HG03159 (cell line): Measurements from ENCODE around the gene KAT6B.

Experiments
- ATAC-seq: cut with Tn5 transposase; IDR thresholded peaks from one replicate; pipeline ENCODE4 v1.9.1; 2021; ENCODE audit warnings: mild to moderate bottlenecking, moderate library complexity; ENCODE audit not compliant: unreplicated experiment

Gene KAT6B

DNA sequence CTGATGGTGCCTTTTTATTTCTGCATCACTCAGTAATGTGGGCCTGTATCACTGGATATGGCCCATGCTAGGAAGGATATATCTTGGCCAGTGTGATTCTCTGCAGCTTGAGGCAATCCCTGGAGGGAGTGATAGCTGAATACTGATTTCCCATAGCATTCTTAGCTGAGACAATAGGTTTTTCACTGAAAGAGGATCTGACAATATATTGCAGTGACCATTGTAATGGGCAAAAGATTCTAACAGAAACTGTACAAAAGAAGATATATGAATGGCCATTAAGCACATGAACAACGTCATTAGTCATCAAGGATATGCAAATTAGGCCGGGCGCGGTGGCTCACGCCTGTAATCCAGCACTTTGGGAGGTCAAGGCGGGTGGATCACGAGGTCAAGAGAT is 117.8 kb downstream of the KAT6B start:
- no peak for ATAC-seq

DNA sequence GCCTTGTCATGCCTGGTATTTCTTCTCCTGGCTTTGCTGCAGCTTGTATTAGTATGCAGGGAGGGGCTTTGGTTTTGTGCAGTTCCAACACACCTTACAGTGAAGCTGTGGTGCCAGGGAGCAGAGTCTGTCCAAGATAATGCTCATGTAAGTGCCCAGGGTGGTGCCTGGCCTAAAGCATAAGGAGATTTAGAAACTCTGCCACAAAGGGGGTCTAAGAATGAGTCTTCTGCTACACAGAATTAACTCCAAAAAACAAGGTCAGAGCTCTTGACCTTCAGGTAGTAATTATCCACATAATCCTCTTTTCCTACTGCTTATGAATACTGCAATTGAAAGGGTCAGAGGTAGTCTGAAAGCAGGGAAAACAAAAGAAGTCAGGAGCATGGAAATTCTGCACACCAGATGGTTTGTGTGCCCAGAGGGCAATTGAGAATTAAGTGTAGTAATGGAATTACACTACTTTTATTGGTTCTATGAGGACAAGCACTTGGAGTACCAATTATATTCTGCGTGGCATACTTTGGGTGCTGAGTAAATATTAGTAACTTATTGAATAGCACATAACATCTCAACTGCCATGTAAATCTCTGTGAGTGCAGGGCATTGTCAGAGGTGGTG is 121.5 kb downstream of the KAT6B start:
- ATAC-seq: no peak

DNA sequence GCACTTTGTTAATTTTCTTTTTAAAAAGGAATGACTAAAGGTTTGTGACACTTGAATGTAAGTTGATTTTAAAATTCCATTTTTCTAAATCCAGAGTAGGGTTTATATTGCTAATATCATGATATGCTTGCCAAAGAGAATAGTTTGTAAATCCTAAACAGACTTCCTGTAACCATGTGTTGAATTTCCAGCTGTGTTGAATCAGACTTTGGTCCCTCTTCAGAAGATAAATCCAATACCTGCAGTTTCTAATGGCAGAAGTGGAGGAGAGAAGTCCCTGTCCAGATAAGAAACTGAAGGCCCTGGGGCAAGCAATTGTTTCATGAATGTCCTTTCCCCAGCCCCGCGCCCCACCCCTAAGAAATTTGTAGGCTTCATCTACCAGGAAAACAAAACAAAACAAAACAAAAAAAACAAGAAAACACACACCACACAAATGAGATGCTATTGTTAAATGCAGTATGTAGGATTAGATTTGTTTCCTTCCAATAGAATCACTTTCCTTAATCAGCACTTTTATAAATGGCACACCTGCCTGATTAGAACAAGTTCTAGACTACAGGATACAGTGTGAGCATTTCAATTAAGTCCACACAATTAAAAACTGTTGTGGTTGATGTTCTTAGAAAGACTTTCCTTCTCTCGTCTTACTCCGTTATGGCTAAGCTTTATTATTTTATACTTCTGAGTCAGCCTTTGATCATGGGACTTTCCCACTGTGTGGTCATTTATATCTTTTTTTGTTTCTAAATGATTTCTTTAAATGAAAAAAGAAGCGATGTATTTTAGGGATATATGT is 122.8 kb downstream of the KAT6B start:
- no peak for ATAC-seq

DNA sequence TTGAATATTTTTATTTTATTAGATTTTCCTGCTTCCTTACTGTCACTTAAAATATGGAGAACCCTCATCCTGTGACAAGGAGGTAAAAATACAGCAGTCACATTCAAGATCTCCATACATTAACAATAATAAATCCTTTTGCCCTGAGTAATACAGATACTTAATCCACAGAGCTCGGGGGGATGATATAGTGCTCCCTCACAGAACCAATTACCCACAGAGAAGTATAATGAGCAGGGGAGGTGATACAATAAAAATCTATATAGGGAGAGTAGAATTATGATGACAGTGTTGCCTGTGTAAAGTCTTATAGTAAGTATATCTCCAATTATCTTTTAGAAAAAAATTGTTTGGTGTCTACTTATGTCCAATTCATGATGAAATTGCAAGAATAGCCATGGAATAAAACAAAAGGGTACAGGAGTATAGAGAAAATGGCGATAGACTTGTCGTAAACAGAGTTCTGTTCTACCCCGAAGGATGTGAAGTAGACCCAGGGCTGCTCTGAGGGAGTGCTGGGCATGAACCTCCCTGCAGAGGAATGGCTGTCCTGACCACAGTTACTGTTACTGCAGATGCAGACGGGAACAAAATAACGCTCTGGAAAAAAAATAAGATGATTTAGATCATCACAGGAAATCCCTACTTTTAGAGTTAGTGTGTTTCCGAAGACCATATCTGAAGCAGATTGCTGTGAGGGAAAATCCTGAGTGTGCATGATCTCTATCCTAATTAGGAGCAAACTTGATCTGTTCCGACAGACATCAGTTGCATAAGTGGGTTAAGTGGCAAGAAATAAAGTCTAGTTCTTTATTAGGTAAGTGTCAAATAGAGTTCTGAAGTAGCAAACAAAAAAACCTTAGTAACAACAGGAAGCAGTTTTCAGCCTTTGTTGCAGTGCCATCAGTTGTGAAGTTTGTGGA is 123.7 kb downstream of the KAT6B start:
- no peak for ATAC-seq

DNA sequence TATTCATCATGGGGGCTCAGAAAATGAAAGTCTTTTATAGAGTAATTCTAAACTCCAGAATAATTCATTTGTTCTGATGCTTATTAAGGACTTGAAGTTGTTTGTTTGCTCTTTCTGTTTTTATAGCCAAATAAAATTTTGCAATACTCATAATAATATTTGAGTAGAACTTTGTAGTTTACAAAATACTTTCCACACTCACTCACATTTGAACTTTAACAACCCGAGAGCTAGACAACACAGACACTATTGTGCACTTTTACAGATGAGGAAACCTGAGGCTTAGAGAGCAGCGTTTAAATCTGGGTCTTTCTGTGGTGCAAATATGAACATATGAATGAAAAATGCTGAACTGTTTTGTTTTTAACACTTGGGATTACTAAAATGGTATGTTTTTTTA is 126.8 kb downstream of the KAT6B start:
- no peak for ATAC-seq

DNA sequence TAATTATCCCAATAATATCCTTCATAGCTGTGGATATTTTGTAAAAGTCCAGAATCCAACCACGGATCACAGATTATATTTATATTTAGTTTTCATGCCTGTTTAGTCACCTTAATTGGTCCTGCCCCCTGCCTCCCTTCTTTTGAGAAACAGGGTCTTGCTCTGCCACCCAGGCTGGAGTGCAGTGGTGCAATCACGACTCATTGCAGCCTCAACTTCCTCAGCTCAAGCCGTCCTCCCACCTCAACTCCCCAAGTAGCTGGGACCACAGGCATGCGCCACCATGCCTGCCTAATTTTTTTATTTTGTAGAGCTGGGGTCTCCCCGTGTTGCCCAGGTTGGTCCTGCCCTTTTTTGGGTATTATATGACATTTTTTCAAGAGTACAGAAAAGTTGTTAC is 129.4 kb downstream of the KAT6B start:
- no peak for ATAC-seq

DNA sequence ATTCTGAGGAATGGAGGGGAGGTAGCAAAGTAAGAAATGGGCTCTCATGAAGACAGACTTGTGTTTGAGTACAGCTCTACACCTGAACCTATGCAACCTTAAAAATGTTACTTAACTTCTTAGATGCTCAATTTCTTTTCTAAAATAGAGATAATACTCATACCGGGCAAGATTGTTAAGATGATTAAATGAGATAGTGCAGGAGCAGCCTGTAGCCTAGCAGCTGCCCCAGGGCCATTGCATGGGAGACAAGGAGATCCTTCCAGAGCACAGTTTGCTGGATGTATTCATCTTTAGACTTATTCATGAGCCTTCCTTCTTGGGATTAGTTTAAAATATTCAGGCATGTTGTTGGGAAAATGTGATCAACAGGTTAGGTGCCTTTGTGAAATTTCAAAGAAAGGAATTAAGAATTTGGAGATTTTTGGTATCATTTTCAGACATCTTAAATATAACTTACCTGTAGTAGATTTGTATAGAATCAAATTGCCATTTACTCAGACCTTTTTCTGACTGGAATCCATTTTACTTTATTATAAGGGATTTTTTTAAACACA is 130.2 kb downstream of the KAT6B start:
- no peak for ATAC-seq

DNA sequence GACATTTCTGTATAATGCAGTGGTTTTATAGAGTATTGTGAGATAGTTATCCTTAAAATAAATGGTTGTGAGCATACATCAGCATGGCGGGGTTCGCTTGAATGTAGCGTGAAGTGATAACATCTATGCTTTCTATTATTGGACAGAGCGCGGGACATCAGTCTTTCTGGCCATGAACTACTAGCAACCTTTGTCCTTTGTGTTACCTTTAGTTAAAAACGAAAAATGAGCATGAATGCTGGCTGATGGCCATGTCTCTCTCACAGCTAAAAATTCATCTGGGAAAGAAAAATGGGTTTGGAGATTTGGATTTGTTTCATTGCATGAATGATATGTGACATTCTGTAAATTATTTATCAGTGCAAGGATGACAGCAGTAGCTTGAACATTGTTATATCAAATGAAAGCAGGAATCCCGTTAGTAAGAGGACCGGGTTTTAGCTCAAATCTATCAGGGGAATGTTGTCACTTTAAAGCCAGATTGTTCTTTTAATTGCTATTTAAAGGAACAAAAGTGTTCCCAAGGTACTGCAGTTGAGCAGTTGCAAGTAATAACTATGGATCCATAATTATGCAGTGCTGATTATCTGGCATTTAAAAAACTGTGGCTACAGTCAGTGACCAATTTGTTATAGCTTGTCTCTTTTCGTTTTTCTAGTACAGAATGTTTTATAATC is 131.0 kb downstream of the KAT6B start:
- no peak for ATAC-seq

DNA sequence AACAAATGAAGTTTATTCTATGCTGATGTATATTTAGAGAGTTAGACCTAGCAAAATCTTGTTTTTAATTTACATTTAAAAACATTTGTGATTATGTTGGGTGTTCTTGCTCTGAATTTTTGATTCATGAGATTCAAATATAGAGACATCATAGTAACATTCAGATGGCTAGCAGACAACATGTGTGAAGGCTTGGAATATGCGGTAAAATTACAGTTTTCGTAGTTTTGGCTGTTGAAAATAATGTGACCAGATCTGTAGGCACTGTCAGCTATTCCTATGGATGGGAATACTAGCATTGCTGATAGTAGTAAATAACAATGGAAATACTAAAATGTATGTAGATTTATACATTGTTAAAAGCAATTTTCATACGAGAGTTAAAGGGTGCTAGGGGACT is 131.9 kb downstream of the KAT6B start:
- no peak for ATAC-seq

DNA sequence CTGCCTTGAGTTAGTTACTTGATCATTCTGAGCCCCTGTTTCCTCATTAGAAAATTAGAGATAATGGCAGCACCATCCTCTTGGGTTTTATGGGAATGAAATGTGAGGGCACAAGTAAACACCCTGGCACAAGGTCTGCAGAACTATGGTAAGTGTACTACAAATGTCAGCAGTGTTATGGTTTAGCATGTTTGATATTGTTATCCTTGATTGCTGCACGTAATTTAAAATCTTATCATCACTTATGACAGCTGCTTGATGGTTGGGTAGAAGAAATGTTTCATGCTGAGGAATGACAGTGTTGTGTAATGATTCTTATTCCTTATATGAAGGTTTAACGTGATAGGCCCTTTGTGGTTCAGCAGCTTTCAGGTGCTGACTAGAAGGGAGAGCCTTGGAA is 134.3 kb downstream of the KAT6B start:
- no peak for ATAC-seq

DNA sequence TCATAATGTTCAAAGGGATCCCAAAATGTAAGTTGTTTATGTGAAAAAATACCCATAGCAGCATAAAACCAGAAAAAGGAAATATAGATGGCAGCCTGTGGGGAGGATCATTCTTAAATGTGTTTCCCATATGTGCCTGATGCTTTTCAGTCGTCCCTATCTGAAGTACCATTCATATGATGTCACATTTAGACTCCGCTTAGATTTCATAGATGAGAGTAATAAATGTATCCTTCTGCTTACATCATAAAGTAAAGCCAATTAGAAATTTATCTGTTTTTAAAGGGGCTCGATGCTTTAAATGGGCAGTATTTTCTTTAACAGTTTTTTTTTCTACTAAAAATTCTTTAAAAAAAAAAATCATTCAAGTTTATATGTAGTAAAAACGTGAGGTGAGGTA is 136.1 kb downstream of the KAT6B start:
- ATAC-seq: no peak

DNA sequence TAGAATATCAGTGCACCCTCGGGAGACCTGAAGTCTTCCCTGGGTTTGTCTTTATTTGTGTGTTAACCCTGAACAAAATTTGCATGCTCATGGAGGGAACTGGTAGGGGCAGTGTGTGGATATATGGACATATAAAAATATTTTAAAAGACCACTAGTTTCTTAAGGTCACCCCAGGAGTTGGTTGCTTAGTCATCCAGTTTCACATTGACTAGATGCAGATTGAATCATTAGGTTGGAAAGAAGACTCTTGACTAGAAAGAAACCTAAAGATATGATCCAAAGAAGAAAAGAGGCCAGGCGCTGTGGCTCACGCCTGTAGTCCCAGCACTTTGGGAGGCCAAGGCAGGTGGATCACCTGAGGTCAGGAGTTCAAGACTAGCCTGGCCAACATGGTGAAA is 137.1 kb downstream of the KAT6B start:
- peak; percentile 56 for ATAC-seq

DNA sequence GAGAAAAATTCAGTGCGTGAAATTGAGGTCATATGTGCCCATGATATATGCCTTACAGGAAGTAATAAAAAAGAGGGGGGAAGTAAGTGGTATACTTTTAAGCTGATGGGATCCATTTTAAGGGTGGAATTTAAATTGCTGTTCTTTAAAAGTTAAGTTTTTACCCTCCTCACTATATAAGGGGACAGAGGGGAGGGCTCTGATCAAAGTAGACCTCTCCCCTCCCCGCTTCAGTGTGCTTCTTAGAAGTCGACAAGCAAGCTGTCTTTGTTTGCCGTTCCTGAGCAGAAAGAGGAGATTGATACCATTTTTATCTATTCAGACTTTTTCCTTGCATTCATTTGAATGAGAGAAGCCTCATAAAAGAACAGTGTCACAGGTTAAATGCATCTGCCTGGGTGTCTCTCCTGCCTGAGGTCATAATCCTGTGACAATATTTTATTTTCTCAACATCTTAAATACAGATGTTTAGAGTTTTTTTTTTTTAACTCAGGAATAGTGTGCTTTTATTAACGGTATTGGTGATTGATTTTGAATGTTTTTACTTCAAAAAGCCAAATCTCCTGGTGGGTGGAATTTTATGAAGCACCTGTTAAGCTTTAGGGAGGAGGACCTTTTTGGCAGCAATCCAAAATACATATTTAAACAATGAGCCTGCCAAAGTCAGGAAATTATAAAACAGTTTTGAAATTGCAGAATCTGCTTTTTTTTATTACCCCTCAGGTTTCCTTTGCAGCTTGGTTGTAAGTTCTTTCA is 141.7 kb downstream of the KAT6B start:
- no peak for ATAC-seq

DNA sequence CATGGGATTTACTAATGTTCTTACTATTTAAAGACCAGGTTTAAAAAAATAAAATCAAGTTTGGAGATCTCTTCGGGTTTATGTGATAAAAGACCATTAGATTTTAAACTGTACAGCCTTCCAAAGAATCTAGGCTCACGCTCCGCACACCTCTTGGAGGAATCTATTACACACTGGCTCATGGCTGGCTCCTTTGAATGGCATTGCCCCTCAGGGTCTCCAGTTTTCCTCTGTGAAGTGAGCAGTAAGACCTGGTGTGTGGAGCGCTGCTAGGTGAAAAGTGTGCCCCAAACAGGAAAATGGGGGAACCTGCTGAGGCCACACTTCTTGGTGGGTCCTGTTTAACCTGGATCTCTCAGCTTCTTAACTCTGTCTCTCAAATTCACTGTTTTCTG is 142.3 kb downstream of the KAT6B start:
- ATAC-seq: no peak

DNA sequence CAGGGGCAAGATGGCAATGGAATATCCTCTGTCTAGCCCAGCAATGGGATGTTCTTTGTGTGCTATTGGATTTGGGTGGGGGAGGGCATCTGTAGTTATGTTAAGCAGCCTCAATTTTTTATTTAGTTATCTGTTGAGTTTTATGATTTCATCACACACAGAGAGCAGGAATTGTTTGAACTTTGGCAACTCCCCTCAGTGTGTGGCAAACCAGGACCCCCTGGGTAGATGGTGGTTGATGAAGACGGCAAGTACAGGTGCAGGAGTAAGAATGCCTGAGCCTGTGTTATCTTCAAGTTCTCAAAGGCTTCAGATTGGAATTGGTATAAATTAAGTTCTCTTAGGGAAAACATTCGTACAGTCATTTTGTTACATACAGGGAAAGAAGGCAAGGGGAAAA is 142.7 kb downstream of the KAT6B start:
- no peak for ATAC-seq

DNA sequence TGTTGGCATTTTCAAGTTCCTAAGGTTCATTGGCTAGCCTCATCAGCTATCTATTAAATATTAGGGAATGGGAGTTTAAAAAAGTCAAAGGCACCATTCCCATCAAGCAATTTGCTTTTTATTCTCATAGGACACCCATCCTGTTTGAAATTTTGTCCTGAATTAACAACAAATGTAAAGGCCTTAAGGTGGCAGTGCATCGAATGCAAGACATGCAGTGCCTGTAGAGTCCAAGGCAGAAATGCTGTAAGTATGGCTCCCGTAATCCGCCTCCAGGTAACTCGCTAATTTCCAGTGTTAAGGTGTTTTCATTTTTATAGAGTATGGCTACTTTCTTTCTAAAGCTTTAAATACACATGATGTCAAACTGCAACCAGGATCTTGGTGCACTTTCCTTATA is 143.1 kb downstream of the KAT6B start:
- no peak for ATAC-seq

DNA sequence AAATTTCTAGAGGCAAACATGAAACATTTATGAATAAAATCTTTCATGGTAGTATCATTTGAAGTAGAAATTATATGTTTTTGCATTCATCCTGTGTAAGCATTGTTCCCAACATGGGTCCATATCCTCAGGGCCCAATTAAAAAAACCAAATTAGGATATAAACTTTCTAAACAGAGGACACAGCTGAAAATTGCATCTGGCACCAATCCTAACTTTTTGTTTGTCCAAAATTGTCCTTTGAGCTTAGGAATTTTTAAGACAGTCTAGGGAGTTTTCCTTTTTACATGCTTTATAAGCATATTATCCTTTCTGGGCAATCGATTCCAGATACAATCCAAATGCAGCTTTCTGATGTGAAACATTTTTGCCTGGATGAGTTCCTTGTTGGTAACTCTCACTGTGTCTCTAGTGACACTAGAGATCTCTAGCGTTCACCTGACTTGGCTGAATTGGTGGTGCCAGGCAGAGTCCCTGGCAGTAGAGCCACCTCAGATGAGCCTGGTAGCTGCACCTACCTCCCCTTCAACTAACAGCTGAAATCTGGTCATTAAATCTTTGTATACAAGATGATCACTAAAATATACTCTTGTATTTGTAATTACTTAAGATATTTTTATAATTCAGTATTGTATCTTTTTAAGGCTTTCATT is 147.5 kb downstream of the KAT6B start:
- ATAC-seq: no peak

DNA sequence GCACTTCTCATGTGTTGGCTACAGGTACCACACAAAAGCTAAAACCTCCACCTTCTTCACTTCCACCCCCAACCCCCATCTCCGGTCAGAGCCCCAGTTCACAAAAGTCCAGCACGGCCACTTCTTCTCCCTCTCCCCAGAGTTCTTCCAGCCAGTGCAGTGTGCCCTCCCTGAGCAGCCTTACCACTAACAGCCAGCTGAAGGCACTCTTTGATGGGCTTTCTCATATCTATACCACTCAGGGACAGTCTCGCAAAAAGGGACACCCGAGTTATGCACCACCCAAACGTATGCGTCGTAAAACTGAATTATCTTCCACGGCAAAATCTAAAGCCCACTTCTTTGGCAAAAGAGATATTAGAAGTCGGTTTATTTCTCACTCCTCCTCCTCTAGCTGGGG is 149.4 kb downstream of the KAT6B start:
- ATAC-seq: no peak

DNA sequence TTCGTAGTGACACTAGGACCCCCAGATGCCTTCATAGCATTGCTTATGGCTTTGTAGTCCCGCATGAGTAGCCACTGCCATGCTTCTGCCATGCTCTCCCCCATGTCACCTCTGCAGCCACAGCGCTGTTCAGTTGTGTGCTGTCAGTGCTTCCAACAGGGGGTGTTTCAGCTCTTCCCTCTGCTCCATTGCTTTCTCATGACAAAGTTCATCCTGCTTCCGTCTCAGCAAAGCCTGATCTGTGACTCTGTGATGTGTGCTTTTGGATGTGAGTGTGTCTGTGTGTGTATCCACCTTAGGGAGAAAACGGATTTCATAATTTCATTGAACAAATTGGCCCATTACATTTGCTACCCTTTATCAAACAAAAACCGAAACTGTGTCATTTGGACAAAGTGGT is 150.2 kb downstream of the KAT6B start:
- no peak for ATAC-seq

DNA sequence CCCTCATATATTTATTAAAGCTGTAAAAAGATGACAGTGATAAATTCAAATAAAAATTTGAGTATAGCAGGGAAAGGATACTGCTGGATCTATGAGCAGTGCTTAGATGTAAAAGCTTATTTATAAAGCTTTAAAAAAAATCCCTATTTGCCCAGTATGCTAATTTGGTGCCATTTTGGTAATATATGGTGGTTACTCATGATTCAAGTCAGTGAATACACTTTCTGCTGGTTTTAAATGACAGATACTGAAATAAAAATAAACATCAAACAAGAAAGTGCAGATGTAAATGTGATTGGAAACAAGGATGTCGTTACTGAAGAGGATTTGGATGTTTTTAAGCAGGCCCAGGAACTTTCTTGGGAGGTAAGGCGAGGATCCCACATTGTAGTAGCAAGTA is 150.7 kb downstream of the KAT6B start:
- ATAC-seq: no peak
